ENCODE measurements around the gene TMEM82.
A peak's percentile ranks its signal among the peaks of the same experiment; 100 is the strongest.

The TMEM82 gene

DNA sequence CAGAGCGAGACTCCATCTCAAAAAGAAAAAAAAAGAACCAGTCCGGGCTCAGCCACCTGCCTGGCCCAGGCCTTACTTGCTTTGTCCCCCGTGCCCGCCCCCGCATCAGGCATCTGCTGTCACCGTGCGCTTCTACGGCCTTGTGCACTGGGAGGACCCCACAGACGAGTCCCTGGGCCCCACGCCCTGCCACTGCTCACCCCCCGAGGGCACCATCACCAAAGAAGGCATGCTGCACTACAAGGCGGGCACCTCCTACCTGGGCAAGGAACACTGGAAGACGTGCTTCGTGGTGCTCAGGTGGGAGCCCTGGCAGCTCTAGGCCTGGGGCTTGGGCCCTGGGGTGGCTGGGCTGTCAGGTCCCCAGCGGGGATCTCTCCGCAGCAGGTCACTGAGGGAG lies 11.9 kb upstream of the TMEM82 start:
- Histone ChIP-seq H3K9me3 (ENCODE audit: severe bottlenecking) (no peaks in the 10 kb centered on the region), H3K27ac (ENCODE audit: poor library complexity, severe bottlenecking) (no peak overlapping the region), H3K27me3 (ENCODE audit: insufficient read depth, poor library complexity, severe bottlenecking) (no peaks in the 10 kb centered on the region), H3K36me3 (ENCODE audit: low read depth) (peaks cover 42% of the 10 kb centered on the region), H3K4me3 (ENCODE audit: severe bottlenecking) (no peak overlapping the region), H3K4me1 (ENCODE audit: insufficient read depth, poor library complexity, severe bottlenecking) (no peaks in the 10 kb centered on the region)
- TF ChIP-seq, protein P1, sequence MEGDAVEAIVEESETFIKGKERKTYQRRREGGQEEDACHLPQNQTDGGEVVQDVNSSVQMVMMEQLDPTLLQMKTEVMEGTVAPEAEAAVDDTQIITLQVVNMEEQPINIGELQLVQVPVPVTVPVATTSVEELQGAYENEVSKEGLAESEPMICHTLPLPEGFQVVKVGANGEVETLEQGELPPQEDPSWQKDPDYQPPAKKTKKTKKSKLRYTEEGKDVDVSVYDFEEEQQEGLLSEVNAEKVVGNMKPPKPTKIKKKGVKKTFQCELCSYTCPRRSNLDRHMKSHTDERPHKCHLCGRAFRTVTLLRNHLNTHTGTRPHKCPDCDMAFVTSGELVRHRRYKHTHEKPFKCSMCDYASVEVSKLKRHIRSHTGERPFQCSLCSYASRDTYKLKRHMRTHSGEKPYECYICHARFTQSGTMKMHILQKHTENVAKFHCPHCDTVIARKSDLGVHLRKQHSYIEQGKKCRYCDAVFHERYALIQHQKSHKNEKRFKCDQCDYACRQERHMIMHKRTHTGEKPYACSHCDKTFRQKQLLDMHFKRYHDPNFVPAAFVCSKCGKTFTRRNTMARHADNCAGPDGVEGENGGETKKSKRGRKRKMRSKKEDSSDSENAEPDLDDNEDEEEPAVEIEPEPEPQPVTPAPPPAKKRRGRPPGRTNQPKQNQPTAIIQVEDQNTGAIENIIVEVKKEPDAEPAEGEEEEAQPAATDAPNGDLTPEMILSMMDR (IDR thresholded peaks at IDR 0.05; ENCODE audit: poor library complexity, severe bottlenecking), result no peak
- ATAC-seq (ENCODE audit: low read depth) (no peak), DNase-seq (ENCODE audit: low spot score) (peak; percentile 56)

GRCh38 chr1:15730936-15731335 lies 11.4 kb upstream of the TMEM82 start:
- Histone ChIP-seq H3K36me3 (ENCODE audit: low read depth) (peaks cover 40% of the 10 kb centered on the region), H3K27me3 (ENCODE audit: insufficient read depth, poor library complexity, severe bottlenecking) (no peaks in the 10 kb centered on the region)
- TF ChIP-seq, protein P1 (IDR thresholded peaks at IDR 0.05; ENCODE audit: poor library complexity, severe bottlenecking), result no peak

GRCh38 chr1:15731735-15732685 lies 10.3 kb upstream of the TMEM82 start:
- Histone ChIP-seq H3K36me3 (ENCODE audit: low read depth) (peaks cover 39% of the 10 kb centered on the region), H3K9me3 (ENCODE audit: severe bottlenecking) (no peaks in the 10 kb centered on the region), H3K27me3 (ENCODE audit: insufficient read depth, poor library complexity, severe bottlenecking) (no peaks in the 10 kb centered on the region), H3K4me1 (ENCODE audit: insufficient read depth, poor library complexity, severe bottlenecking) (no peaks in the 10 kb centered on the region), H3K4me3 (ENCODE audit: severe bottlenecking) (no peak overlapping the region), H3K27ac (ENCODE audit: poor library complexity, severe bottlenecking) (no peak overlapping the region)
- DNase-seq (ENCODE audit: low spot score) (peak; percentile 75), ATAC-seq (ENCODE audit: low read depth) (no peak)
- TF ChIP-seq, protein P1 (IDR thresholded peaks at IDR 0.05; ENCODE audit: poor library complexity, severe bottlenecking), result no peak

More at GRCh38 chr1:15730936-15731335, 11.4 kb upstream of the TMEM82 start:
- no peak overlapping the region for H3K27ac ChIP-seq (ENCODE audit: poor library complexity, severe bottlenecking)
- H3K9me3 ChIP-seq (ENCODE audit: severe bottlenecking), result no peaks in the 10 kb centered on the region
- peak; percentile 41 for DNase-seq (ENCODE audit: low spot score)
- no peak overlapping the region for H3K4me3 ChIP-seq (ENCODE audit: severe bottlenecking)
- H3K4me1 ChIP-seq (ENCODE audit: insufficient read depth, poor library complexity, severe bottlenecking), result no peaks in the 10 kb centered on the region
- ATAC-seq (ENCODE audit: low read depth), result no peak

DNA sequence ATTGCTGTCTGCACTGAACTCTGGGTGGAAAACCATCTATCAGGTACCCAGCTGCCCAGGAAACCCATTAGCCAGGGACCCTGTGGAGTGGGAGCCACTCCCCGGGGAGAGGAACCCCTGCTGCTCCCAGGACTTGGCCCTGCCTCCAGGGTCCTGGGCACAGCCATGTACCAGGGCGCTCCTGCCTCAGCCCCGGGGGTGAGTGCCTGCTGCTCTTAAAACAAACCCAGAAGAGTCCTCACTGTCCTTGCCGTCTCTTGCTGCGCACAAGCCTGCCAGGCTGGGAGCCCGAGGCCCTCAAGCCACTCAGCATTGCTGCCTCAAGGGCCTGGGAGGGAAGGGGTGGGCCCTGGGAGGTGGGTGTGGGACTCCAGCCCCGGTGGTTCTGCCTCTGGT lies 9.6 kb upstream of the TMEM82 start:
- DNase-seq (ENCODE audit: low spot score) (peak; percentile 36), ATAC-seq (ENCODE audit: low read depth) (no peak)
- Histone ChIP-seq H3K27ac (ENCODE audit: poor library complexity, severe bottlenecking) (no peak overlapping the region), H3K27me3 (ENCODE audit: insufficient read depth, poor library complexity, severe bottlenecking) (no peaks in the 10 kb centered on the region), H3K9me3 (ENCODE audit: severe bottlenecking) (no peaks in the 10 kb centered on the region), H3K36me3 (ENCODE audit: low read depth) (peaks cover 36% of the 10 kb centered on the region), H3K4me3 (ENCODE audit: severe bottlenecking) (no peak overlapping the region), H3K4me1 (ENCODE audit: insufficient read depth, poor library complexity, severe bottlenecking) (no peaks in the 10 kb centered on the region)
- TF ChIP-seq, protein P1 (IDR thresholded peaks at IDR 0.05; ENCODE audit: poor library complexity, severe bottlenecking), result no peak
